Panc1 (cell line): Measurements from ENCODE around the gene VAV3. TPM values are rescaled to one million over a fixed set of nuclear protein-coding genes. Genes with fewer than 3 reads are reported as not detected.

Experiments used
- ATAC-seq: fragments of 200-7000 bp; cut with Tn5 transposase; 2 replicates; pipeline ENCODE4 v1.9.1; 2020; ENCODE audit warnings: mild to moderate bottlenecking, moderate library complexity
- BruUV-seq: library from RNA; stranded (reverse); fragments of 400-500 nt; replicated peaks from 2 replicates; lab custom pipeline; 2021; lab: Mats Ljungman, UMichigan
- CTCF ChIA-PET: fragments of 300-600 bp; sonication (Branson Sonifier 250); formaldehyde crosslinking; loops from one replicate; lab custom pipeline; 2022; ENCODE audit warnings: antibody characterized with exemption; lab: Charles Lee
- POLR2A ChIA-PET: fragments of 300-600 bp; sonication (Branson Sonifier 250); formaldehyde crosslinking; loops from one replicate; lab custom pipeline; 2022; ENCODE audit warnings: antibody characterized with exemption; lab: Charles Lee
- DNase-seq: peaks from one replicate; pipeline ENCODE4 v3.0.0-alpha.2; 2010; ENCODE audit warnings: low read depth, low spot score
- H3K27ac ChIP-seq: 2 replicates; pipeline ENCODE4 v1.5.1; 2011; ENCODE audit warnings: mild to moderate bottlenecking, low read length, inconsistent platforms
- H3K27me3 ChIP-seq: fragments of 200-500 bp; sonication (Bioruptor generic); 2 replicates; pipeline ENCODE4 v1.6.0; 2014; ENCODE audit warnings: low read length, inconsistent platforms; ENCODE audit not compliant: control insufficient read depth, insufficient read depth
- H3K36me3 ChIP-seq: fragments of 200-500 bp; sonication (Bioruptor generic); 2 replicates; pipeline ENCODE4 v1.5.1; 2014; ENCODE audit warnings: inconsistent platforms, mild to moderate bottlenecking, low read length, moderate library complexity; ENCODE audit not compliant: control insufficient read depth, insufficient read depth
- H3K4me1 ChIP-seq: 2 replicates; pipeline ENCODE4 v1.5.1; 2011; ENCODE audit warnings: inconsistent platforms, mild to moderate bottlenecking, low read length, moderate library complexity; ENCODE audit not compliant: control insufficient read depth, insufficient read depth
- H3K4me3 ChIP-seq, 2 experiments: 2 replicates each; pipeline ENCODE4 v1.5.1; 2011 to 2012; ENCODE audit warnings: low read depth in 2 of 2, low read length in 2 of 2, mild to moderate bottlenecking in 2 of 2, inconsistent platforms in 1 of 2, moderate library complexity in 1 of 2
- H3K9me3 ChIP-seq: fragments of 200-500 bp; sonication (Bioruptor generic); 2 replicates; pipeline ENCODE4 v1.5.1; 2014; ENCODE audit warnings: low read depth, mild to moderate bottlenecking, inconsistent platforms, low read length, moderate library complexity; ENCODE audit not compliant: control insufficient read depth, insufficient read depth
- CTCF ChIP-seq: fragments of 450-650 bp; IDR thresholded peaks from 2 replicates; pipeline ENCODE4 v1.5.1; 2017; ENCODE audit warnings: mild to moderate bottlenecking
- POLR2AphosphoS5 ChIP-seq: IDR thresholded peaks from 2 replicates; pipeline ENCODE4 v1.6.1; 2012; ENCODE audit warnings: mild to moderate bottlenecking, low read depth, low read length, moderate library complexity
- REST ChIP-seq, 2 experiments: IDR thresholded peaks; 2 replicates each; pipeline ENCODE4 v1.6.1; 2011 to 2012; ENCODE audit warnings: low read depth in 2 of 2, control low read depth in 1 of 2, low read length in 1 of 2, mild to moderate bottlenecking in 1 of 2, moderate library complexity in 1 of 2; ENCODE audit not compliant: insufficient read depth in 1 of 2
- SIN3A ChIP-seq: IDR thresholded peaks from 2 replicates; pipeline ENCODE4 v1.6.1; 2012; ENCODE audit warnings: low read depth, mild to moderate bottlenecking, low read length, moderate library complexity, borderline replicate concordance; ENCODE audit not compliant: insufficient read depth
- TCF7L2 ChIP-seq: IDR thresholded peaks from 2 replicates; pipeline ENCODE4 v1.6.1; 2011; ENCODE audit warnings: mild to moderate bottlenecking, low read depth, low read length, inconsistent platforms
- in situ Hi-C: cut with HindIII; loops from 2 replicates; pipeline ENCODE4 v1.10.0; 2016; ENCODE audit warnings: low sequenced_read_pairs, low pct_unique_long_range_greater_than_20kb
- intact Hi-C: fragments of 100-400 bp; cut with micrococcal nuclease; formaldehyde crosslinking; loops from one replicate; pipeline ENCODE4 v1.10.0; 2022; ENCODE audit not compliant: unreplicated experiment
- total RNA-seq: library from RNA; stranded (reverse); gene quantifications from one replicate; pipeline ENCODE4 v1.2.1, GENCODE V29; 2021; ENCODE audit not compliant: unreplicated experiment

The VAV3 gene
- total RNA-seq, 1 experiment from 2014 or later, result 0.23 TPM

GRCh38 chr1:107544285-107544684 is 420.7 kb downstream of the VAV3 start:
- in situ Hi-C loops, result no loop called here
- BruUV-seq, result no TSS peak
- no peaks in the 10 kb centered on the region for H3K36me3 ChIP-seq
- TF ChIP-seq POLR2AphosphoS5, result no peak
- TF ChIP-seq REST (IDR thresholded peaks at IDR 0.05; ENCODE audit: insufficient read depth in 1 of 2, low read depth in 2 of 2, low read length in 1 of 2), result no peak
- TF ChIP-seq CTCF, result no peak
- no peak for TF ChIP-seq SIN3A
- TF ChIP-seq TCF7L2, result no peak
- H3K4me3 ChIP-seq, result no peak overlapping the region
- ChIA-PET CTCF (no interaction called here), POLR2A (no interaction called here)
- no peaks in the 10 kb centered on the region for H3K9me3 ChIP-seq
- no peaks in the 10 kb centered on the region for H3K4me1 ChIP-seq
- no peak for DNase-seq
- no peak overlapping the region for H3K27ac ChIP-seq
- intact Hi-C loops, result no loop called here
- ATAC-seq, result no peak
- H3K27me3 ChIP-seq, result no peaks in the 10 kb centered on the region

GRCh38 chr1:107541412-107541811 is 423.6 kb downstream of the VAV3 start:
- intact Hi-C loops (no loop called here), in situ Hi-C loops (no loop called here)
- no TSS peak for BruUV-seq
- H3K4me1 ChIP-seq, result no peaks in the 10 kb centered on the region
- TF ChIP-seq POLR2AphosphoS5, result no peak
- H3K36me3 ChIP-seq, result no peaks in the 10 kb centered on the region
- ChIA-PET CTCF (no interaction called here), POLR2A (no interaction called here)
- H3K4me3 ChIP-seq, result no peak overlapping the region
- H3K9me3 ChIP-seq, result no peaks in the 10 kb centered on the region
- no peak for ATAC-seq
- no peak for DNase-seq
- no peak overlapping the region for H3K27ac ChIP-seq
- H3K27me3 ChIP-seq, result no peaks in the 10 kb centered on the region

GRCh38 chr1:107538502-107538901 is 426.5 kb downstream of the VAV3 start:
- intact Hi-C loops (no loop called here), in situ Hi-C loops (no loop called here)
- no peaks in the 10 kb centered on the region for H3K27me3 ChIP-seq
- no peak for DNase-seq
- ChIA-PET CTCF (no interaction called here), POLR2A (no interaction called here)
- H3K36me3 ChIP-seq, result no peaks in the 10 kb centered on the region
- no peaks in the 10 kb centered on the region for H3K9me3 ChIP-seq
- no peak overlapping the region for H3K27ac ChIP-seq
- H3K4me3 ChIP-seq, result no peak overlapping the region
- no peak for ATAC-seq
- TF ChIP-seq TCF7L2 (no peak), REST (IDR thresholded peaks at IDR 0.05; ENCODE audit: insufficient read depth in 1 of 2, low read depth in 2 of 2, low read length in 1 of 2) (no peak), POLR2AphosphoS5 (no peak), CTCF (no peak), SIN3A (no peak)
- H3K4me1 ChIP-seq, result no peaks in the 10 kb centered on the region
- no TSS peak for BruUV-seq
